ENCODE measurements around the gene PLTP.

PLTP gene

GRCh38 chr20:45861221-45862075 is 50.5 kb downstream of the PLTP start:
- no peak for TF ChIP-seq CTCF (IDR thresholded peaks at IDR 0.05)
- H3K4me3 ChIP-seq = no peak overlapping the region
- DNase-seq (ENCODE audit: low spot score) = no peak
- H3K27ac ChIP-seq = no peak overlapping the region

- no peak overlapping the region for H3K27ac ChIP-seq
- H3K4me3 ChIP-seq = no peak overlapping the region
- no peak for TF ChIP-seq CTCF (IDR thresholded peaks at IDR 0.05)
- DNase-seq (ENCODE audit: low spot score) = no peak
Observed at GRCh38 chr20:45860560-45861220, 51.3 kb downstream of the PLTP start.

GRCh38 chr20:45859916-45860315 is 52.0 kb downstream of the PLTP start:
- H3K27ac ChIP-seq = no peak overlapping the region
- no peak overlapping the region for H3K4me3 ChIP-seq
- no peak for TF ChIP-seq CTCF (IDR thresholded peaks at IDR 0.05)
- no peak for DNase-seq (ENCODE audit: low spot score)

GRCh38 chr20:45857882-45858216 is 54.1 kb downstream of the PLTP start:
- TF ChIP-seq CTCF (IDR thresholded peaks at IDR 0.05) = no peak
- no peak for DNase-seq (ENCODE audit: low spot score)
- H3K27ac ChIP-seq = peak overlapping the region; percentile 55 to 90
- peak overlapping the region; percentile 99 for H3K4me3 ChIP-seq

GRCh38 chr20:45857114-45857881 is 54.7 kb downstream of the PLTP start, which contains the start of the genes ACOT8 and ZSWIM3:
Gene ACOT8 (minus strand): TSS chr20:45857392. CDS start chr20:45857315, 77 bp downstream.
Gene ZSWIM3 (plus strand): TSS chr20:45857614. CDS start chr20:45857826, 212 bp downstream.
- peak within 1 kb of the TSS; percentile 99 for H3K4me3 ChIP-seq
- no peak for TF ChIP-seq CTCF (IDR thresholded peaks at IDR 0.05)
- DNase-seq (ENCODE audit: low spot score) = peak; percentile 97
- peak within 1 kb of the TSS; percentile 55 to 90 for H3K27ac ChIP-seq

- DNase-seq (ENCODE audit: low spot score) = no peak
- no peak for TF ChIP-seq CTCF (IDR thresholded peaks at IDR 0.05)
- H3K4me3 ChIP-seq = no peak overlapping the region
- no peak overlapping the region for H3K27ac ChIP-seq
Observed at GRCh38 chr20:45853484-45853883, 58.5 kb downstream of the PLTP start.

Data from coronary artery (tissue), 2 donors.